CD4-positive, alpha-beta T cell treated with Interferon gamma for 1 hour (primary cell): ENCODE results near the gene BGN.

ENCODE experiments used
- DNase-seq: peaks from one replicate; pipeline ENCODE4 v3.0.0-alpha.2; 2020

BGN gene

GRCh38 chrX:153462291-153462690 lies 32.5 kb upstream of the BGN start:
- no peak for DNase-seq

GRCh38 chrX:153463031-153463430 lies 31.7 kb upstream of the BGN start:
- no peak for DNase-seq

GRCh38 chrX:153463556-153463955 lies 31.2 kb upstream of the BGN start:
- DNase-seq: no peak

- no peak for DNase-seq
Observed at GRCh38 chrX:153464116-153464515, 30.7 kb upstream of the BGN start.

GRCh38 chrX:153465691-153466380 lies 28.9 kb upstream of the BGN start:
- no peak for DNase-seq

GRCh38 chrX:153468008-153468580 lies 26.7 kb upstream of the BGN start:
- no peak for DNase-seq

GRCh38 chrX:153469811-153470410 lies 24.9 kb upstream of the BGN start:
- DNase-seq: no peak

GRCh38 chrX:153470411-153471363 lies 24.1 kb upstream of the BGN start, which contains the start of gene HAUS7:
Gene HAUS7 (minus strand): TSS chrX:153470576. CDS start chrX:153470557, 19 bp downstream.
- peak; percentile 90 for DNase-seq

- DNase-seq: no peak
Observed at GRCh38 chrX:153471663-153472280, 23.0 kb upstream of the BGN start.

- no peak for DNase-seq
Observed at GRCh38 chrX:153473126-153473525, 21.7 kb upstream of the BGN start.

- no peak for DNase-seq
Observed at GRCh38 chrX:153474266-153474665, 20.5 kb upstream of the BGN start.

- peak; percentile 40 for DNase-seq
Observed at GRCh38 chrX:153474718-153475117, 20.1 kb upstream of the BGN start.

- no peak for DNase-seq
Observed at GRCh38 chrX:153475271-153475670, 19.5 kb upstream of the BGN start.

- DNase-seq: no peak
Observed at GRCh38 chrX:153475751-153476281, 19.0 kb upstream of the BGN start.

- DNase-seq: no peak
Observed at GRCh38 chrX:153476666-153477363, 18.0 kb upstream of the BGN start.

GRCh38 chrX:153477364-153477857 lies 17.4 kb upstream of the BGN start:
- DNase-seq: no peak

- DNase-seq: no peak
Observed at GRCh38 chrX:153477901-153478300, 16.9 kb upstream of the BGN start.

- DNase-seq: no peak
Observed at GRCh38 chrX:153478746-153479145, 16.0 kb upstream of the BGN start.

GRCh38 chrX:153481043-153481442 lies 13.7 kb upstream of the BGN start:
- no peak for DNase-seq

GRCh38 chrX:153482376-153483015 lies 12.3 kb upstream of the BGN start:
- no peak for DNase-seq
